Esophagus muscularis mucosa (tissue), 4 donors: ENCODE measurements around the gene TMUB2. TPM values are rescaled to one million over a fixed set of nuclear protein-coding genes. Genes with fewer than 3 reads are reported as not detected.

Experiments used
- DNase-seq: peaks from one replicate; pipeline ENCODE4 v3.0.0-alpha.2; 2017; ENCODE audit errors: extremely low spot score
- H3K27ac ChIP-seq, 4 donors: fragments of 200-600 bp; sonication (generic); replicated peaks in 1 of 4; 1 replicate in 3 of 4; 2 replicates in 1 of 4; pipeline ENCODE4 v1.5.1; 2016 to 2019; ENCODE audit warnings: mild to moderate bottlenecking in 1 of 4
- H3K27me3 ChIP-seq, 4 donors: fragments of 200-600 bp; sonication (generic); one replicate each; pipeline versions ENCODE4 v1.5.1 to v1.6.0; 2016 to 2019
- H3K36me3 ChIP-seq, 4 donors: fragments of 200-600 bp; sonication (generic); one replicate each; pipeline ENCODE4 v1.5.1; 2016 to 2019
- H3K4me1 ChIP-seq, 4 donors: fragments of 200-600 bp; sonication (generic); one replicate each; pipeline ENCODE4 v1.5.1; 2016 to 2019
- H3K4me3 ChIP-seq, 4 donors: fragments of 200-600 bp; sonication (generic); 1 replicate in 2 of 4; 2 replicates in 2 of 4; pipeline ENCODE4 v1.5.1; 2016 to 2019; ENCODE audit warnings: mild to moderate bottlenecking in 4 of 4, moderate library complexity in 1 of 4
- H3K9me3 ChIP-seq, 4 donors: fragments of 200-600 bp; sonication (generic); 1 replicate in 3 of 4; 2 replicates in 1 of 4; pipeline ENCODE4 v1.5.1; 2016 to 2019
- CTCF ChIP-seq, 3 experiments: fragments of 200-600 bp in 2 of 3; fragments of 450-650 bp in 1 of 3; sonication (generic) in 2 of 3; IDR thresholded peaks; one replicate each; pipeline ENCODE4 v1.5.1; 2017 to 2019; ENCODE audit warnings: antibody characterized with exemption in 3 of 3, mild to moderate bottlenecking in 2 of 3, moderate library complexity in 1 of 3
- EP300 ChIP-seq: sonication (generic); formaldehyde crosslinking; IDR thresholded peaks from one replicate; pipeline ENCODE4 v1.6.1; 2017; ENCODE audit warnings: antibody characterized with exemption
- POLR2A ChIP-seq: fragments of 450-650 bp; IDR thresholded peaks from one replicate; pipeline ENCODE4 v1.6.1; 2017; ENCODE audit warnings: antibody characterized with exemption, moderate library complexity, mild to moderate bottlenecking, low read depth
- POLR2AphosphoS5 ChIP-seq, 2 donors: sonication (generic); formaldehyde crosslinking; IDR thresholded peaks; one replicate each; pipeline ENCODE4 v1.6.1; 2017; ENCODE audit warnings: antibody characterized with exemption in 2 of 2
- WGBS: methylation state at CpG from one replicate; pipeline ENCODE4 v1.1.5; 2018; 5-methylcytosine and 5-hydroxymethylcytosine counted together
- intact Hi-C: fragments of 100-400 bp; cut with DNase I; formaldehyde crosslinking; loops from one replicate; pipeline ENCODE4 v1.15.1; 2023
- total RNA-seq, 4 donors: library from RNA; depleted of rRNA; stranded (reverse); fragments of >200 nt; gene quantifications; one replicate each; pipeline versions ENCODE4 v1.1.0 to v1.2.1, GENCODE V29; 2016

The TMUB2 gene
- total RNA-seq, 4 donors from 2014 or later: 25.3 to 50.3 (median 33.4) TPM

GRCh38 chr17:44197107-44197506 lies 10.3 kb downstream of the TMUB2 start:
- peaks cover 24 to 55% (median 54%) of the 10 kb centered on the region in 4 donors for H3K36me3 ChIP-seq
- peak overlapping the region; percentile 98 to 100 (median 99) for H3K27ac ChIP-seq
- intact Hi-C loops: no loop called here
- 89% methylated on average over 8 of the region's 15 CpGs for WGBS
- peaks cover 17 to 37% (median 31%) of the 10 kb centered on the region in 4 donors for H3K4me1 ChIP-seq
- DNase-seq: no peak
- no peak overlapping the region for H3K4me3 ChIP-seq
- no peaks in the 10 kb centered on the region for H3K9me3 ChIP-seq
- TF ChIP-seq CTCF (IDR thresholded peaks at IDR 0.05): no peak
- TF ChIP-seq POLR2A: no peak
- no peaks in the 10 kb centered on the region for H3K27me3 ChIP-seq

- TF ChIP-seq POLR2AphosphoS5 (IDR thresholded peaks at IDR 0.05): peak in 1 of 2 donors; percentile 61
- no peak for TF ChIP-seq POLR2A
- peak in 1 of 3 experiments; percentile 12 for TF ChIP-seq CTCF (IDR thresholded peaks at IDR 0.05)
- no peak for TF ChIP-seq EP300
- Histone ChIP-seq H3K36me3 (peaks cover 21 to 45% (median 44%) of the 10 kb centered on the region in 4 donors), H3K27me3 (no peaks in the 10 kb centered on the region), H3K27ac (peak overlapping the region; percentile 98 to 100 (median 99)), H3K9me3 (no peaks in the 10 kb centered on the region), H3K4me3 (peak overlapping the region; percentile 92 to 96 (median 94)), H3K4me1 (peaks cover 17 to 32% (median 29%) of the 10 kb centered on the region in 4 donors)
- WGBS: 48% methylated on average over 9 of the region's 11 CpGs
- no peak for DNase-seq
- intact Hi-C loops: no loop called here
Measured at GRCh38 chr17:44197980-44198720, 11.4 kb downstream of the TMUB2 start.

GRCh38 chr17:44198721-44199552 lies 12.2 kb downstream of the TMUB2 start:
- Histone ChIP-seq H3K4me3 (peak overlapping the region; percentile 92 to 96 (median 94)), H3K27me3 (no peaks in the 10 kb centered on the region), H3K36me3 (peaks cover 17 to 38% (median 36%) of the 10 kb centered on the region in 4 donors), H3K9me3 (no peaks in the 10 kb centered on the region), H3K4me1 (peaks cover 17 to 38% (median 36%) of the 10 kb centered on the region in 4 donors), H3K27ac (peak overlapping the region; percentile 98 to 100 (median 99))
- 0% methylated on average over 1 of the region's 68 CpGs for WGBS
- no peak for DNase-seq
- TF ChIP-seq CTCF (IDR thresholded peaks at IDR 0.05) (no peak), POLR2A (no peak), POLR2AphosphoS5 (IDR thresholded peaks at IDR 0.05) (peak in 1 of 2 donors; percentile 53), EP300 (no peak)
- intact Hi-C loops: no loop called here

- peak; percentile 100 for DNase-seq
- under 1% methylated on average over 23 of the region's 126 CpGs for WGBS
- Histone ChIP-seq H3K27me3 (no peaks in the 10 kb centered on the region), H3K4me3 (peak within 1 kb of the TSS; percentile 92 to 96 (median 94)), H3K36me3 (peaks cover 8 to 29% (median 28%) of the 10 kb centered on the region in 4 donors), H3K9me3 (no peaks in the 10 kb centered on the region), H3K27ac (peak within 1 kb of the TSS; percentile 98 to 100 (median 99)), H3K4me1 (peaks cover 17 to 45% (median 39%) of the 10 kb centered on the region in 4 donors)
- no peak for TF ChIP-seq CTCF (IDR thresholded peaks at IDR 0.05)
- peak; percentile 52 to 75 for TF ChIP-seq POLR2AphosphoS5 (IDR thresholded peaks at IDR 0.05)
- intact Hi-C loops: no loop called here
Measured at GRCh38 chr17:44199553-44200477, 13.0 kb downstream of the TMUB2 start, which contains the start of gene ATXN7L3. Gene ATXN7L3, minus strand, starts transcription at chr17:44199884. Its CDS starts 1,814 bp downstream, at chr17:44198070.
